ENCODE data around the gene CAPN3.

GRCh38 chr15:42368096-42368495, 8.8 kb downstream of the CAPN3 start:
- TF ChIP-seq CTCF (IDR thresholded peaks at IDR 0.05; ENCODE audit: poor library complexity), result no peak
- TF ChIP-seq EZH2 (IDR thresholded peaks at IDR 0.05; ENCODE audit: borderline replicate concordance), result no peak
